Measurements from ENCODE around the gene LOC128125822.

The LOC128125822 gene

DNA sequence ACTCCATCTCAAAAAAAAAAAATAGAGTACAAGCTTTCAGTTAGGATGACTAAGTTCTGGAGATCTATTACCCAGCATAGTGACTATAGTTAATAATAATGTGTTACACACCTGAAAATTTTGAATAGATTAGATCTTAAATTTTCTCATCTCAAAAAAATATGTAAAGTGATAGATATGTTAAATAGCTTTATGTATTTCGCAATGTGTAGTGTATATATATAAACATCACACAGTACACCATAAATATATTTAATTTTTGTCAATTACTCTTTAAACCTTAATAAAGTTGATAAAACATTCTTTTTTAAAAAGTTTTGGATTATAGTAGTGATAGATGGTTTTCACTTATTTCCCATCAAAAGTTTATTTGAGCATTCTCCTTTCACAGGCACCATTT lies 25.6 kb upstream of the LOC128125822 start (continued):
- TF ChIP-seq, protein P1, sequence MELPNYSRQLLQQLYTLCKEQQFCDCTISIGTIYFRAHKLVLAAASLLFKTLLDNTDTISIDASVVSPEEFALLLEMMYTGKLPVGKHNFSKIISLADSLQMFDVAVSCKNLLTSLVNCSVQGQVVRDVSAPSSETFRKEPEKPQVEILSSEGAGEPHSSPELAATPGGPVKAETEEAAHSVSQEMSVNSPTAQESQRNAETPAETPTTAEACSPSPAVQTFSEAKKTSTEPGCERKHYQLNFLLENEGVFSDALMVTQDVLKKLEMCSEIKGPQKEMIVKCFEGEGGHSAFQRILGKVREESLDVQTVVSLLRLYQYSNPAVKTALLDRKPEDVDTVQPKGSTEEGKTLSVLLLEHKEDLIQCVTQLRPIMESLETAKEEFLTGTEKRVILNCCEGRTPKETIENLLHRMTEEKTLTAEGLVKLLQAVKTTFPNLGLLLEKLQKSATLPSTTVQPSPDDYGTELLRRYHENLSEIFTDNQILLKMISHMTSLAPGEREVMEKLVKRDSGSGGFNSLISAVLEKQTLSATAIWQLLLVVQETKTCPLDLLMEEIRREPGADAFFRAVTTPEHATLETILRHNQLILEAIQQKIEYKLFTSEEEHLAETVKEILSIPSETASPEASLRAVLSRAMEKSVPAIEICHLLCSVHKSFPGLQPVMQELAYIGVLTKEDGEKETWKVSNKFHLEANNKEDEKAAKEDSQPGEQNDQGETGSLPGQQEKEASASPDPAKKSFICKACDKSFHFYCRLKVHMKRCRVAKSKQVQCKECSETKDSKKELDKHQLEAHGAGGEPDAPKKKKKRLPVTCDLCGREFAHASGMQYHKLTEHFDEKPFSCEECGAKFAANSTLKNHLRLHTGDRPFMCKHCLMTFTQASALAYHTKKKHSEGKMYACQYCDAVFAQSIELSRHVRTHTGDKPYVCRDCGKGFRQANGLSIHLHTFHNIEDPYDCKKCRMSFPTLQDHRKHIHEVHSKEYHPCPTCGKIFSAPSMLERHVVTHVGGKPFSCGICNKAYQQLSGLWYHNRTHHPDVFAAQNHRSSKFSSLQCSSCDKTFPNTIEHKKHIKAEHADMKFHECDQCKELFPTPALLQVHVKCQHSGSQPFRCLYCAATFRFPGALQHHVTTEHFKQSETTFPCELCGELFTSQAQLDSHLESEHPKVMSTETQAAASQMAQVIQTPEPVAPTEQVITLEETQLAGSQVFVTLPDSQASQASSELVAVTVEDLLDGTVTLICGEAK (IDR thresholded peaks at IDR 0.05; ENCODE audit: borderline replicate concordance): no peak
- no peak for TF ChIP-seq SREBF1 (IDR thresholded peaks at IDR 0.05; ENCODE audit: low read length)
- TF ChIP-seq, protein P2, sequence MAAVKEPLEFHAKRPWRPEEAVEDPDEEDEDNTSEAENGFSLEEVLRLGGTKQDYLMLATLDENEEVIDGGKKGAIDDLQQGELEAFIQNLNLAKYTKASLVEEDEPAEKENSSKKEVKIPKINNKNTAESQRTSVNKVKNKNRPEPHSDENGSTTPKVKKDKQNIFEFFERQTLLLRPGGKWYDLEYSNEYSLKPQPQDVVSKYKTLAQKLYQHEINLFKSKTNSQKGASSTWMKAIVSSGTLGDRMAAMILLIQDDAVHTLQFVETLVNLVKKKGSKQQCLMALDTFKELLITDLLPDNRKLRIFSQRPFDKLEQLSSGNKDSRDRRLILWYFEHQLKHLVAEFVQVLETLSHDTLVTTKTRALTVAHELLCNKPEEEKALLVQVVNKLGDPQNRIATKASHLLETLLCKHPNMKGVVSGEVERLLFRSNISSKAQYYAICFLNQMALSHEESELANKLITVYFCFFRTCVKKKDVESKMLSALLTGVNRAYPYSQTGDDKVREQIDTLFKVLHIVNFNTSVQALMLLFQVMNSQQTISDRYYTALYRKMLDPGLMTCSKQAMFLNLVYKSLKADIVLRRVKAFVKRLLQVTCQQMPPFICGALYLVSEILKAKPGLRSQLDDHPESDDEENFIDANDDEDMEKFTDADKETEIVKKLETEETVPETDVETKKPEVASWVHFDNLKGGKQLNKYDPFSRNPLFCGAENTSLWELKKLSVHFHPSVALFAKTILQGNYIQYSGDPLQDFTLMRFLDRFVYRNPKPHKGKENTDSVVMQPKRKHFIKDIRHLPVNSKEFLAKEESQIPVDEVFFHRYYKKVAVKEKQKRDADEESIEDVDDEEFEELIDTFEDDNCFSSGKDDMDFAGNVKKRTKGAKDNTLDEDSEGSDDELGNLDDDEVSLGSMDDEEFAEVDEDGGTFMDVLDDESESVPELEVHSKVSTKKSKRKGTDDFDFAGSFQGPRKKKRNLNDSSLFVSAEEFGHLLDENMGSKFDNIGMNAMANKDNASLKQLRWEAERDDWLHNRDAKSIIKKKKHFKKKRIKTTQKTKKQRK (IDR thresholded peaks at IDR 0.05; ENCODE audit: low read depth, low read length): no peak
- TF ChIP-seq RAD21 (IDR thresholded peaks at IDR 0.05; ENCODE audit: insufficient read depth, low read depth, low read length): no peak
- TF ChIP-seq TBL1XR1 (IDR thresholded peaks at IDR 0.05; ENCODE audit: low read depth, low read length): no peak
- no peak for TF ChIP-seq NR2C1 (IDR thresholded peaks at IDR 0.05)
- TF ChIP-seq, protein P3, sequence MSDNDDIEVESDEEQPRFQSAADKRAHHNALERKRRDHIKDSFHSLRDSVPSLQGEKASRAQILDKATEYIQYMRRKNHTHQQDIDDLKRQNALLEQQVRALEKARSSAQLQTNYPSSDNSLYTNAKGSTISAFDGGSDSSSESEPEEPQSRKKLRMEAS (IDR thresholded peaks at IDR 0.05; ENCODE audit: low read depth, low read length): no peak

Data from GM12878 (cell line).